Endothelial cell of hepatic sinusoid (primary cell): Measurements from ENCODE around the gene RALGAPA2.

Experiments
- in situ Hi-C: cut with HindIII; loops from 2 replicates; pipeline ENCODE4 v1.10.0; 2017; ENCODE audit warnings: low sequenced_read_pairs

Gene RALGAPA2

GRCh38 chr20:20480689-20481088 is 231.8 kb downstream of the RALGAPA2 start:
- in situ Hi-C loops, result no loop called here

GRCh38 chr20:20480126-20480525 is 232.3 kb downstream of the RALGAPA2 start:
- in situ Hi-C loops, result no loop called here

- in situ Hi-C loops, result no loop called here
Measured at GRCh38 chr20:20477444-20478041, 234.9 kb downstream of the RALGAPA2 start.

GRCh38 chr20:20476504-20476903 is 235.9 kb downstream of the RALGAPA2 start:
- in situ Hi-C loops, result no loop called here

GRCh38 chr20:20473657-20474056 is 238.8 kb downstream of the RALGAPA2 start:
- in situ Hi-C loops, result no loop called here

- in situ Hi-C loops, result no loop called here
Measured at GRCh38 chr20:20472684-20473274, 239.7 kb downstream of the RALGAPA2 start.

- in situ Hi-C loops, result loop anchor here (5.0 kb wide), 1 partner anchor 54 kb away; no protein-coding TSS in a partner anchor
Measured at GRCh38 chr20:20466341-20466879, 246.0 kb downstream of the RALGAPA2 start.

- in situ Hi-C loops, result loop anchor here (5.0 kb wide), 1 partner anchor 53 kb away; no protein-coding TSS in a partner anchor
Measured at GRCh38 chr20:20465252-20465651, 247.2 kb downstream of the RALGAPA2 start.

GRCh38 chr20:20463933-20464374 is 248.5 kb downstream of the RALGAPA2 start:
- in situ Hi-C loops, result no loop called here

- in situ Hi-C loops, result no loop called here
Measured at GRCh38 chr20:20462185-20462584, 250.3 kb downstream of the RALGAPA2 start.

GRCh38 chr20:20461551-20461950 is 250.9 kb downstream of the RALGAPA2 start:
- in situ Hi-C loops, result no loop called here

GRCh38 chr20:20459726-20460125 is 252.7 kb downstream of the RALGAPA2 start:
- in situ Hi-C loops, result no loop called here

GRCh38 chr20:20457392-20458126 is 254.9 kb downstream of the RALGAPA2 start:
- in situ Hi-C loops, result no loop called here

GRCh38 chr20:20456741-20457140 is 255.7 kb downstream of the RALGAPA2 start:
- in situ Hi-C loops, result no loop called here

GRCh38 chr20:20455926-20456325 is 256.5 kb downstream of the RALGAPA2 start:
- in situ Hi-C loops, result no loop called here

GRCh38 chr20:20454850-20455627 is 257.4 kb downstream of the RALGAPA2 start:
- in situ Hi-C loops, result no loop called here

GRCh38 chr20:20454367-20454766 is 258.1 kb downstream of the RALGAPA2 start:
- in situ Hi-C loops, result no loop called here

- in situ Hi-C loops, result no loop called here
Measured at GRCh38 chr20:20452254-20452676, 260.2 kb downstream of the RALGAPA2 start.

- in situ Hi-C loops, result no loop called here
Measured at GRCh38 chr20:20450521-20450920, 261.9 kb downstream of the RALGAPA2 start.

GRCh38 chr20:20448881-20449280 is 263.6 kb downstream of the RALGAPA2 start:
- in situ Hi-C loops, result no loop called here

- in situ Hi-C loops, result no loop called here
Measured at GRCh38 chr20:20447196-20447595, 265.2 kb downstream of the RALGAPA2 start.
